DMS153 treated with DMSO at 0.1 percent for 48 hours (cell line): Measurements from ENCODE around the gene CCSER1.
"Not testable (repeated sequence)": the region's sequence is repeated elsewhere in the genome, so short reads cannot be mapped to it uniquely, and the experiment has no call there.

Source experiments
- DNase-seq: peaks from one replicate; lab custom pipeline; 2025; ENCODE audit not compliant: unreplicated experiment; lab: John Stamatoyannopoulos, UW

The CCSER1 gene

DNA sequence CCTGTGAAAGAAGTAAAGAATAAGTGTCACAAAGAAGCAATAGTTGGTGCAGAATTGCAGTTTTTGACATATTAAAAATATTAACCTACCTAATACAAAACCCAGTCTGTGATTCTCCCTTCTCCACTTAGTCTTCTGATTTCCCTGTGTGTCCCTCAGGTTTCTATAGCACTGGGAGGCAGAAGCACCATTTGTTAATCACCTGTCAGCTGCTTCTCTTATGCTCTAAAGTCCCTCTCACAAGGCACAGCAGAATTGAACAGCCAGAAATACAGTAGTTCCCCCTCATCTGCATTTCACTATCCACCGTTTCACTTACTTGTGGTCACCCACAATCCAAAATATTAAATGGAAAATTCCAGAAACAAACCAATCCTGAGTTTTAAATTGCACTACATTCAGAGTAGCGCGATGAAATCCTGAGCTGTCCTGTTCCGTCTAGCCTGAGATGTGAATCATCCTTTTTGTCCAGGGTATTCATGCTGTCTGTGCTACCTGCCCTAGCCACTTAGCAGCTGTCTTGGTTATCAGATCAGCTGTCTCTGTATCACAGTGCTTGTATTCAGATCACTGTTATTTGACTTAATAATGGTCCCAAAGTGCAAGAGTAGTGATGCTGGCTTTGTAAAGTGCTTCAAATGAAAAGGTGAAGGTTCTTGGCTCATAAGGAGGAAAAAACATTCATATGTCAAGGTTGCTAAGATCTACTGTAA lies 1192.5 kb downstream of the CCSER1 start:
- no peak for DNase-seq

DNA sequence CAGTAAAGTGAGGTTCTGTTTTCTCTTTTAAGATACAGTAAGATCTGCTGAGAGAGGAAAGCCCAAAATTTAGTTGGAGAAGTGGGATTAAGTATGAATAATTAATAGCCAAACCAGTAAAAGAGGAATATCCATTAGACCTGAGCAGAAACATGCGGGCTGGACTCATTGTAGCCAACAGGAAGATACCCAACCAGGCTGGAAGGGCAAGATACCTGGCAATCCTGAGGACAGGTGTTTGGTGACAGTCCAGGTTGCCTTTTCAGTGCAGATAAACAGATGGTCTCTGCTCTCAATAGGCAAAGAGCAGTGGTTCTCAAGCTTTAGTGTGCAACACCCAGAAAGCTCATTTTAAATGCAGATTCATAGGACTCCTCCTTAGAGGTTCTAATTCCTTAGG lies 1195.8 kb downstream of the CCSER1 start:
- DNase-seq = no peak

DNA sequence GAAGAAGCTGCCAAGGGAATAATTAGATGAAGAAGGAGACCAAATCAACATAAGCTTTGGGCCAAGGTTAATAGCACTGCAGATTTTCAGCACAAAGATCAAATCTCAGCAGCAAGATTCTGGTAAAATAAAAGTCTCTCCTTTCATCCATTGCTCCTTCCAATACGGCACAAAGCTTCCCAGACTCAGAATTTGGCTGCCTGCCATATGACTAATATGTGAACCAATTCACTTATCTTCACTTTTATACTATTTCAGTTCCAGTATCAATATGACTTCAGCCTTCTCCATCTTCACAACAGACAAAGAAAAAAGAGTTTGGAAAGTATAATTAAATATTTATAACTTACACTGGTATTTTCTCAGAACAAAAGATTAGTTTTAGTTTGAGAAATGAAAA lies 1198.3 kb downstream of the CCSER1 start:
- no peak for DNase-seq

DNA sequence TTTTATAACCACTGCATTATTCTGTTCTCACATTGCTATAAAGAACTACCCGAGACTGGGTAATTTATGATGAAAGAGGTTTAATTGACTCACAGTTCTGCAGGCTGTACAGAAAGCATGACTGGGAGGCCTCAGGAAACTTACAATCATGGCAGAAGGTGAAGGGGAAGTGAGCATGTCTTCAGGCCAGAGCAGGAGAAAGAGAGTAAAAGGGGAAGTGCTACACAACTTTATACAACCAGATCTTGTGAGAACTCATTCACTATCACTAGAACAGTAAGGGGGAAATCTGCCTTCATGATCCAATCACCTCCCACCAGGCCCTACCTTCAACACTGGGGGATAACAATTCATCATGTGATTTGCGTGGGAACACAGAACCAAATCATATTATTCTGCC lies 1199.0 kb downstream of the CCSER1 start:
- not testable (repeated sequence) for DNase-seq

DNA sequence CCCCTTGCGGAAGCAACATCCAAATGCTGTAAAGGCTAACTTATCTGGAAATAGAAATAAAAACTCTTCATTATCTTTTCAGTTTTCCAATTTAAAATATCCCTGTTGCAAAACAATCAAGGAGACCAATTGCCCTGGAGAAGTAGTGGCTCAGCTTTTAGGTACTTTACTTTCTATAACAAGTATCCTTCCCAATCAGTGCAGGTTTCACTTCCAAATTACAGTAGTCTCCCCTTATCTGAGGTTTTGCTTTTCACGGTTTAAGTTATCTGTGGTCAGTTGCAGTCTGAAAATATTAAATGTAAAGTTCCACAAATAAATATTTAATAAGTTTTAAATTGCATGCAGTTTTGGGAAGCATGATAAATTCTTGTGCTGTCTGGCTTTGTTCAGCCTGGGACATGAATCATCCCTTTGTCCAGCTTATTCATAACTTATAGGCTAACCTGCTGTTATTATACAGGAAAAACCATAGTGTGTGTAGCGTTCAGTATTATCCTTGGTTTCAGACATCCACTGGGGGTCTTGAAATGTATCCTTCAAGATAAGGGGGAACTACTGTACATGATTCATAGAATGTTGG lies 1203.5 kb downstream of the CCSER1 start:
- DNase-seq = no peak

DNA sequence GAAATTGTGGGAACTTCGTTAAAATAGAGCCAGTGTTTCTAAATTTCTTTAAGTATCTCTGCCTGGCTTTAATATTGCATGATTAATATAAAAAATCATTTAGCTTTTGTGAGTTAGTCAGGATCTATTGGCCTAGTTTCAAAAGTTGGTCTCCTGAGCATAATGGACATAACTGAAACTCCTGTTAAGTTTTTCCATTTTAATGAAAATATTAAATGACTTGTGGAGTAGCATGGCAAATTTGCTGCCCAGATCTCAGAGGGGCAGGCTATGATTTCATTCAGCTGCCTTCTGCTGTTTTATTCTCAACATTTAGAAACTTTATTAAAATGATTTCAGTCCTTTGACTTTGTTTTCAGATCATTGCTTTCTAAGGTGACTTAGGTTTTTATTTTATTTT lies 1213.6 kb downstream of the CCSER1 start:
- DNase-seq = no peak

DNA sequence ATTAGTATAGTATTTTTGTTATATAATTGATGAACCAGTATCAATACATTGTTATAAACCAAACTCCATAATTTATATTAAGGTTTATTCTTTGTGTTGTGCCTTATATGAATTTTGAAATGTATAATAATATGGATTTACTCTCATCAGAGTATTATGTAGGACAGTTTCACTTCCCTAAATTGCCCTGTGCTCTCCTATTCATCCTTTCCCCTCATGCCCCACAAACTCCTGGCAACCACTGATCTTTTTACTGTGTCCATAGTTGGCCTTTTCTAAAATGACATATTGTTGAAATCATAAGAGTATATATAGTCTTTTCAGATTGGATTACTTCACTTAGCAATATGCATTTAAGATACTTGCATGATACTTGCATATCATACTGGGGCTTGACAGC lies 1218.4 kb downstream of the CCSER1 start:
- no peak for DNase-seq

DNA sequence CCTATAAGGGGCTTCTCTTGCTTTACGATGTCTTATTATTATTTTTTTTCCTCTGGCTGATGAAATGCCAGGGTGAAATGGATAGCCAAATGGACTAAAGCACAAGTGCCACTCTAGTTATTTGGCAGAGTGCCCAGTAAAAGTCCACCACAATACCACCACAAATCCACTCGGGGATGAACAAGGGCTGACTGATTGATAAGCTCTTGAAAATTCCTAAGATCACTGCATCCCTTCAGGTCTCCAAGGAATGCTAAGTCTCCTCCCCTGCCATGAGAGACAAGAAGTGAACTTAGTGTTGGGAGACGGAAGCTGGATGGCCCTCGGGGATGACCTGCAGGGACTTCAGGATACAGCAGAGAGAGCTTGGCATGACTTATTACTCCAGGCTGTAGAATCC lies 1229.3 kb downstream of the CCSER1 start:
- not testable (repeated sequence) for DNase-seq

DNA sequence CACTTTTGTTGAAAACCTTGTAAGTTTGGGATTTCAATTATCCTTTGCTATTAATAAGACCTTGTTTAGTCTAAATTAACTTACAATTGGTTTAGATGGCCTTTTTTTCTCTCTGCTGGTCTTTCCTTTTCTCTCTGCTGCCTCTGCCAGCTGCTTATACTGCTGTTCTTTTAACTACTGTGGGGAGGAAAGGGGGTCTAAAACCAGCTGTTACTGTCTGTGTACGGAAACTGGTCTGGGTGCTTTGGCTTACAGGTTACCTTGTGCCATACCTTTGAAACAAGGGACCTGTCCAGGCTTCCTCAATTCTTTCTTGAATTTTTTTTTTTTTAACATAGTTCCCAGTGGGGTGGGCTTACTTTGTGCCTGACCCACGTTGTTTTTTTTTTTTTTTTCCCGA lies 1230.8 kb downstream of the CCSER1 start:
- DNase-seq = not testable (repeated sequence)

DNA sequence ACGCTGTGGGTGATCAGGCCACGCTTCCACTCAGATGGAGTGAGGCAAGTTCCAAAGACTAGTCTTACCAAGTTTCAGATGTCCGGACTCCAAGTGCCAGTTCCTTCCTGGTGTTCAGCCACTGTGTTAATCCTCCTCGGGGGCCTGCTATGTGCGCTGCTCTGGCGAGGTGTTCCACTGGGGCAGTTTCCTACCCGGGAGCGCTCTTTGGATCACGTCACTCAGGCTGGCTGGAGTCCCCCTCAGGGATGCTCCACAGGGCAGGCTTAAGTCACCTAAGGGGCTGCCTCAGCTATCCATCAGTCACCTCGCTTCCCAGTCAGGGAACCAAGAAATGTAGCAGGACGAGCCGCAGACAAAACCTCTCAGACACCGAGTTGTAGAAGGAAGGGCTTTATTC lies 1231.4 kb downstream of the CCSER1 start:
- not testable (repeated sequence) for DNase-seq

DNA sequence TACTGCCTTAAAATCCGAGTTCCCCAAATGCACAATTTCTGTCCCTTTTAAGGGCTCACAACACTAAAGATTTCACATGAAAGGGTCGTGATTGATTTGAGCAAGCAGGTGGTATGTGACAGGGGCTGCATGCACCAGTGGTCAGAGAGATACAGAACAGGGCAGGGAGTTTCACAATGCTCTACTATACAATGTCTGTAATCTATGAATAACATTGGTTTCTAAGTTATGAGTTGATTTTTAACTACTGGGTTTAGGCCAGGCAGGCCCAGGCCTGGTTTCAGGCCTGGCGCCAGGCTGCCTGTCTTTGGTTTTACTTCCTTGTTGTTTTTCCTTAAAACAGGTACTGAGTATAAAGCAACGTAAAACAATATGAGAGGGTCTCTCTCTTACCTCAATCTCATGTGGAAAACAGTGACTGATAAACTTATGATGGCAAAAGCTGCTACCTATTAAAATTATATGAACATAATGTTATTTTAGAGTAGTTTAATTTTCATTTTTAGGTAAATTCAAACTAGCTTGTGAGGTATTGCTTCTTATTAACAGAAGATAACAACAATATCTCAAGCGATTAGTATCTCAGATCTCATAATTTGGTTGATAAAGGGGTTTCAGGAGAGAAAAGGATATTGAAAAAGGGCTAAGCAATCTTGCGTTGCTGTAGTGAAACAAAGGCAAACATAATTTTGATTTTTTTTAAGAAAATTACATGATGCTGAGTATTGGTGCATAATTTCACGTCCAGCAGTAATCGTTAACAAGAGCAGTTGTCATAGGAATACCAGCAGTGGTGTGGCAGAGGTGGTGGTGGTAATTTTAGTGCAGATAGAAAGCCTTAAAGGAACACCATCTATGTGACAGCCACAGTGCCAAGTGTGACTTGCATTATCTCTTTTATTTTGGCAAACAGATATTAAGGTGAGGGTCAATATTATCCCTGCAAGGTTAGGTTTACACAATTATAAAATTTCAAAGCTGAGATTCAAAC lies 1232.1 kb downstream of the CCSER1 start:
- no peak for DNase-seq

DNA sequence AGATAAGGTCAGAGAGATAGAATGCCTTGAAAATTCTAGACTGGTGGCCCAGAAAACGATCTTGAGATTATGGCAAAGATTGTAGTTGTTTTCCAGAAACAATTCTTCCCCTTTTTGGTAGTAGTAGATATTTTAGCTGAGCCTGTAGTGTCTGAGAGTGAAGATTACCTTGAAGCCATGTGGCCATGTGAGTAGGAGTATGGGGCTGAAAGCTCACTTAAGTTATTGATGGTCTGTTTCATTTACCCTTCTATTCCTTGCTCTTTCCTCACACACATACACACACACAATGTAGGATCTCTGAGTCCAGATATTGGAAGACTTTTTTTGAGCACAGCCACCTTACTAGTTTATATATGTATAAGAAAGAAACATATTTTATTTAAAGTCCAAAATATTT lies 1234.9 kb downstream of the CCSER1 start:
- no peak for DNase-seq

DNA sequence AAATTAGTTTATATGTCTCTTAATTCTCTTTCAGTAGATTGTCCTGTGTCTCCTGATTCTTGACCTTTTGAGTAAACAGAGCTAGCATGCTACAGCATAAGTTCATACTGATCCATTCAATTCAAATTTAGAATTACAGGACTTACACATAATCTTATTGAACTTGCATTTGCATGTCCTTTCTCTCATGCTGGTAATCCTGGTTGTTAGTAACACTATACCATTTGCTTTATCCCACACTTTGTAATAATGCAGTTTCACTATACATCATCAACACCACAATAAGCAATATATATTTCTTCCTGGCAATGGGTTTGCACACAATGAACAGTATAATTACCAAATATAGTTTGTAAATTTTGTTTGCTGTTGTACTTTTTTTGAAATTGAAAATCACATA lies 1239.4 kb downstream of the CCSER1 start:
- DNase-seq = no peak

DNA sequence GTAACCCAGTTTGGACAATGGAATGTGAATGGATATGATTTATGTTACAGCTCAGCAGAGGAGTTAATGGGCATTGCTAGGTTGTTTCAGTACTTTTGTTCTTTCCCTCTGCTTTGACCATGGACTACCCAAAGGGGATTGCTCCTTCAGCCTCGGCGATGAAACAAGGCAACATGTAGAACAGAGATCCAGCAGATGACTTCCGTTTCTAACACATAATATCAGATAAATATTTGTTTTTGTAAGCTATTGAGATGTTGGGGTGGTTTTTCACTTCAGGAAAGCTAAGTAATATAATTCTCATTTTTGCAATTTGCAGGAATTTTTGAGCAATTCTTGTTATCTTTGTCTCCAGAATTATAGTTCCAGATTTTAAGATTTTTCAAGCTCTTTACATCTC lies 1241.9 kb downstream of the CCSER1 start:
- DNase-seq = no peak

DNA sequence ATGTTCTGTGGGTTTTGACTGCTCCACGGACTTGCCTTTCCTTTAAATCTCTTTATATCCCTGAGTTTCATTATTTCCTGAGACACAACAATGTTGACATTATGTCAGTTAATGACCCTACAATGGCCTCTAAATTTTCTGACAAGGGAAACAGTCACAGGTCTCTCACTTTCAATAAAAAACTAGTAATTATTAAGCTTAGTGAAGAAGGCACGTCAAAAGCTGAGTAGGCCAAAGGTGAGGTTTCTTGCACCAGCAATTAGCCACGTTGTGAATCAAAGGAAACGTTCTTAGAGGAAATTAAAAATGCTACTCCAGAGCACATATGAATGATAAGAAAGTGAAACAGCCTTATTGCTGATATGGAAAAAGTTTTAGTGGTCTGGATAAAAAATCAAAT lies 1246.4 kb downstream of the CCSER1 start:
- no peak for DNase-seq

DNA sequence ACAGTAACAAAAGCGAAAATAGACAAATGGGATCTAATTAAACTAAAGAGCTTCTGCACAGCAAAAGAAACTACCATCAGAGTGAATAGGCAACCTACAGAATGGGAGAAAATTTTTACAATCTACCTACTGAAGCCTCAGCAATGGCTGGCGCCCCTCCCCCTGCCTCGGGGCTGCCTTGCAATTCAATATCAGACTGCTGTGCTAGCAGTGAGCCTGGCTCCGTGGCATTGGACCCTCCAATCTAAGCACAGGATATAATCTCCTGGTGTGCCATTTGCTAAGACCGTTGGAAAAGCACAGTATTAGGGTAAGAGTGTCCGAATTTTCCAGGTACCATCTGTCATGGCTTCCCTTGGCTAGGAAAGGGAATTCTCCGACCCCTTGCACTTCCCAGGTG lies 1278.2 kb downstream of the CCSER1 start:
- not testable (repeated sequence) for DNase-seq

DNA sequence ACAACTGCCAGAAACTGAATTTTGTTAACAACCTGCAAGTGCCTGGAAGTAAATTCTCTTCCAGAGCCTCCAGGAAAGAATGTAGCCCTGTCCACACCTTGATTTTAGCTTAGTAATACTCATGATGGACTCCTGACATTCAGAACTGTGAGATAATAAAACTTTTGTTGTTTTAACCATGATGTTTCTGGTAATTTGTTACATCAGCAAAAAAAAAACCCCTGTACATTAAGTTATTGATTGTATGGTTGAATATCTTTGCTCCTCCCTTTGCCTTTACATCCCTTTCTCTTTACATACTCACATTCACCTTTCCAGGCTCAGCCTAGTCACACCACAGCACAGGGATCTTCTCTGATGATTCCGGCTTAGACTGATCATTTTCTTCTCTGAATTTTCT lies 1294.8 kb downstream of the CCSER1 start:
- no peak for DNase-seq

DNA sequence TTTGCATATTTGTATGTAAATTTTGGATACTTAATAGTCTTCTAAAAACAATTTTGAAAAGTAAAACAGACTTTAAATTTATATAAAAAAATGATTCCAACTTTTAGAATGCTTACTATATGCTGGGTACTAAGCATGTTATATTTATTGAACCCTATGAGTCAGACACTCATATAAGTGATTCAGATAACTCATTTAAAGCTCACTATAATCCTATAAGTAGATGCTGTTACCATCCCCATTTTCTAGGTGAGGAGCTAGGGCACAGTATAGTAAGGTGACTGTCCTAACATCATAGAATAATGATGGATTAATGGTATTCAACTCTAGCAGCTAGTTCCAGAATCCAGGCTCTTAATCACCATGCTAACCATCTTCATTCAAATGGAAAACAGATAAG lies 1299.5 kb downstream of the CCSER1 start:
- DNase-seq = no peak

DNA sequence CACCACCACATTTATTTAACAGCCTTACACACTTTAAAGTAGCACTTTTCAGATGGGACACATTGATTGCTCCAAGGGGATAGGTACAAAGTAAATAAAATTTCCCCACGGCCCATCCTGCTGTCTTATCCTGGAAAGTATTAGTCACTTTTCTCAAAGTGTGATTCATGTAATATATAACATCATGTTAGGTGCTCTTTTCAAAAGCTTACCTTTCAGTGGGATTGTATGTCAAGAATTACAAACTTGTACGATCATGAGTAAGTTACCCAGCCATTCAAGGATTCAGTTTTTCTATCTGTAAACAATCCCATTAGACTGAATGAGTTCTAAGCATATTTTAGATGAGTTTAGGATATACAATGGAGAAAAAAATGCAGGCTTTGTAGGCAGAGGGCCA lies 1300.0 kb downstream of the CCSER1 start:
- no peak for DNase-seq

DNA sequence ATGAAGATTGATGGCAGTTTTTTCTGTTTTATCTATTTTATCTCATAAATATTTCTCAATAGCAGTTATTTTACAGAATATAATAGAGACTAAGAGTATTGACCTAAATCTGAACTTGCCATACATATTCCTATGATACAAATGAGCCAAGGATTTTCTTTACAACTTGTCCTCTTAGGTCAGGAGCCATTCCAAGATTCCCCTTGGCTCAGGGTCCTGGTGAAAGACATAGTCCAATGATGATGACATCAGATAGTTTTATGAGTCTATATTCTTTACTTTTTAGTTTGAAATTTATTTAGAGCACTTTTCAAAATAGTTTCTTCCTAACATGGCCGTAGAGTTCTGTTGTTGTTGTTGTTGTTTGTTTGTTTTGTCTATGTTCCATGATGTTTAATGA lies 1307.4 kb downstream of the CCSER1 start:
- no peak for DNase-seq

DNA sequence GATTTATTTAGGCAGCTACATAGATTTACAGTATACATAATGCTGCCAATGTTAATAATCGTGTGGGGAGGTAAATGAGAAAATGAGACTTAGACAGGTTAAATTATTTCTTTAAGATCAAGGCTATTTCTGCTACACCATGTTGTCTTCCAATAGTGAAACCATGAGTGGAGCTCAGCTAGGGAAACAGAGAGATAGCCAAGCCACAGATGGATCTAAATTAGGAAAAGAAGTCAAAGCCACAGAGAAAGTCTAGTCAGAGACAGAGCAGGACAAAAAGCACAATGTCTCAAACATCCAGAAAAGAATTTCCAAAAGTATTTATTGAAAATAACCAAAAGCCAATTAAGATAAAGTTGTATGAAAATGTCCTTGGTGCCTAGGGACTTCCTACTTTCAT lies 1309.4 kb downstream of the CCSER1 start:
- DNase-seq = no peak

DNA sequence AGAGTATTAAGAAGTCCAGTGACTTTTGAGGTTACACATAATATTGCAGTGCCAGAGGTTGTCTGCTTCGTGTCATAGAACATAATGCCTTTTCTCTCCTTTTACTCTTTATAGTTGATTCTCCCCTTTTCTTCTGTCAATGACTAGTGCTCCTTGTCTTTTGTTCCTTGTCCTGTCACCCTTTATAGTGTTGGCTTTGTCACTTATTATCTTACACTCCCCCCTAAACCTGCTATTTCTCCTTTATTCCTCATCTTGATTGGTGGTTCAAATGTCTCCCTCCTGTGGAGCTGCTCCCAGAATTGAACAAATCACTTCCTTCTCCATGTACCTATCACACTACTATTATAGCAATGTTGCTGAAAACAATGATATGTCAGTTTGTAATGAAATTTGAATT lies 1320.0 kb downstream of the CCSER1 start:
- no peak for DNase-seq
